RWPE1 (cell line): ENCODE results near the gene SLC39A11.
"Not testable (repeated sequence)": the region's sequence is repeated elsewhere in the genome, so short reads cannot be mapped to it uniquely, and the experiment has no call there.

Source experiments
- CTCF ChIA-PET: fragments of 350-600 bp; sonication (Branson Sonifier 250); formaldehyde crosslinking; extraction: SDS; loops from one replicate; lab custom pipeline; 2021; lab: Yijun Ruan, JAX
- POLR2A ChIA-PET: fragments of 400-600 bp; formaldehyde crosslinking; extraction: SDS; loops from one replicate; lab custom pipeline; 2020; ENCODE audit warnings: antibody characterized with exemption; ENCODE audit not compliant: low non-redundant PET; lab: Yijun Ruan, JAX
- DNase-seq: peaks from one replicate; pipeline ENCODE4 v3.0.0; 2012; ENCODE audit warnings: low spot score
- H3K27ac ChIP-seq: fragments of 450-650 bp; 2 replicates; pipeline ENCODE4 v1.5.1; 2017
- CTCF ChIP-seq: fragments of 450-650 bp; conservative IDR thresholded peaks from 2 replicates; pipeline ENCODE4 v1.5.1; 2017; ENCODE audit warnings: low read depth, mild to moderate bottlenecking

SLC39A11 gene

DNA sequence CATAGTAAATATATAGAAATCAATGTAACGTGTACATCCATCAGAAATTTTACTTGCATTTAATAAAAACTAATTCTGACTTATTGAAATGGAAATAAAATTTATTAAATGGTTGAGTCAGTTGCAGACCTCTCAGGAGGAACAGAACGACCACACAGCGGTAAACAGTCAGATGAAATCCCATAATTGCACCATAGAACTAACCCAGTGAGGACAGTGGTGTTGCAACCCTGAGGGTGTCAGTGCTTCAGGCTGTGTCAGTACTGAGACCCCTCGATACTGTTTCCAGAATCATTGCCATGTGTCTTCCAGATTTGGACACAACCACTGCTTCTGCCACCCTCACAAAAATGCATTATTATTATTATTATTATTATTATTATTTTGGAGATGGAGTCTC lies 43.3 kb upstream of the SLC39A11 start:
- ChIA-PET POLR2A (no interaction called here), CTCF (interaction anchor here (0.5 kb wide), 1 partner anchor 171 kb away, joined by 3 read pairs; no protein-coding TSS in a partner anchor)
- DNase-seq = no peak
- no peak for TF ChIP-seq CTCF
- H3K27ac ChIP-seq = no peak overlapping the region

DNA sequence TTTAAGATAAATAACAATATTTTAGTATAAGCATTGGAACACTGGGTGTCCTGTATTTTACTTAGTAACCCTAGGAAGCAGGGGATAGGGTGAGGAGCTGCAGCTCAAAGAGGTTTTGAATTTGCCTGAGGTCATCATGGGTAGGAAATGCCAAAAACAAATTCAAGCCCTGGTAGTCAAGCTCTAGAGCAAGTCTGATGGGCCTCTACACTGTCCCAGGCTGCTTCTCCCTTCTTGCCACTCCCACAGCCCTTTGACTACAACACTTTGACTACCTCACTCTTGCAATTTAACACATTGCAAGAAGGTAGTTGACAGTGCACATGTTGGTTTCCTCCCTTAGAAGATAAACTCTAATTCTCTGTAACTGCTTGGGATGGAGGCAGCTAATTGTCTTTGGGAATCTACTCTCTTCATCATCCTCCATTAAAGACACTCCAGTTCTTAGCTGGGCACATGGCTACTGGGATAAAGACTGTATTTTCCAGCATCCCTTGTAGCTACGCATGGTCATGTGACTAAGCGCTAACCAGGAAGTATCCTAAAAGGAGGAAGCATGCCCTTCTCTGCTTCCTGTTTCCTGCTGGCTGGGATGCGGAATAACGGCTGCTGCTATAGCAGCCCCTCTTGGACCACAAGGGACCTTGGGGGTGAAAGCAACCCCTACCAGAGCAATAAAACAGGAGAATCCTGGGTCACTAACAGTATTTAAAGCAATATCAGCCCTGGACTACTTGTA lies 41.6 kb upstream of the SLC39A11 start:
- ChIA-PET CTCF (no interaction called here), POLR2A (no interaction called here)
- no peak for DNase-seq
- H3K27ac ChIP-seq = no peak overlapping the region
- TF ChIP-seq CTCF = no peak

DNA sequence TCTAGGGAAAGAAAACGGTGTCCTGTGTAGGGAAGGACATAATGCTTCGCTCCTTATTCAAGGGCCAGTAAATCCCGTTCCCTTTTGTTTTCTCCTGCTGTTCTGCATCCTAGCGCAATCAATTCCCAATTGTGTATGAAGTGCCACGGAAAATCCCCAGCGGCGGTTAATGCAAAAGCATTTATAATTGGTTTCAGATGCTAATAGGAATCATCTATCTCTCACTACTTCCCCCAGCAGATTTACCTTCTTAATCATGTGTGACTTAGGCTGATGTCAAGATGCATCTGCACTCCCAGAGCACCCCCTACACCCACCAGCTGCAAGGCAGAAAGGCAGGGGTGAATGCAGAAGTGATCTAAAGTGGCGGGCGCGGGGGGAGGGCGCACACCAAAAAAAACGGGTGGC lies 39.6 kb upstream of the SLC39A11 start:
- POLR2A ChIA-PET = no interaction called here
- no peak for DNase-seq
- CTCF ChIA-PET = no interaction called here
- no peak for TF ChIP-seq CTCF
- H3K27ac ChIP-seq = no peak overlapping the region

- DNase-seq, POLR2A ChIA-PET, H3K27ac ChIP-seq, CTCF ChIA-PET: not testable (repeated sequence)
Measured at GRCh38 chr17:73131439-73131838, 39.0 kb upstream of the SLC39A11 start.

GRCh38 chr17:73130977-73131376 lies 38.5 kb upstream of the SLC39A11 start:
- ChIA-PET POLR2A (no interaction called here), CTCF (no interaction called here)
- DNase-seq = no peak
- no peak for TF ChIP-seq CTCF
- no peak overlapping the region for H3K27ac ChIP-seq

- POLR2A ChIA-PET = no interaction called here
- TF ChIP-seq CTCF = no peak
- no peak for DNase-seq
- CTCF ChIA-PET = no interaction called here
- H3K27ac ChIP-seq = no peak overlapping the region
Measured at GRCh38 chr17:73128496-73128895, 36.0 kb upstream of the SLC39A11 start.

DNA sequence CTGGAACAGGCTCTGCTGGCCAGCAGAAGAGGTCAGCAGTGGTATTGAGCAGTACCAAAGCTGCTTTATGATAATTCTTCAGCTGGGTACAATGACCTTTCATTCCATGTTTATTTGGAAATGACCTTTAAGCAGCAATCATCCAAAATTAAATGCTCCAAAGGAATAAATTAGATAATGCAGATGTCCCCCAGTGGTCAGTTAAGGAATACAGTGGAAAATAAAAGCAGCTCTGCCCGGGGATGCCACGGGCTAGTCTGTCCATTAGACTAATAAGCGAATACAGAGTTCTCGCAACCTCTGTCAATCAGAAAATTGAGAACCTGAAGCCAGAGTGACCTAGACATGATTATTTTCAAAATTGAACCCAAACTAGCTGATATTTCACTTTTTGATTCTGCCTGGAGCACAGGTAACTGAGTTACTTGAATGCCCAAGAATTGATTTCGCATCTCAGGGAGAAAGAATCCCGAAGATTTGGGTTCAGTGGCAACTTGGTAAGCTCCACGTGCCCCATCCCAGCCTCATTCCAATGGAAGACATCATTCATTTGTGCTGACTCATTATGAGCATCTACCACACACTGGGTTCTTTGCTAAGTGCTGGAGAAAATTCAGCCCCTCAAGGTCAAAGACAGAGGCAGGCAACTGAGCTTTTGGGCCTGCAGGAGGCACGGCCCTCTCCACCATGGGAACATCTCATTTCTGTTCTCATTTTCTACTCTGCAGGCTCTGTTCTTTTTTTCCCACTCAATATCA lies 34.4 kb upstream of the SLC39A11 start:
- H3K27ac ChIP-seq = no peak overlapping the region
- ChIA-PET POLR2A (no interaction called here), CTCF (interaction anchor here (1.3 kb wide), 1 partner anchor 141 kb away, joined by 3 read pairs; no protein-coding TSS in a partner anchor)
- no peak for TF ChIP-seq CTCF
- DNase-seq = no peak
